Measurements from ENCODE around the gene ARHGAP24. TPM values are rescaled to one million over a fixed set of nuclear protein-coding genes. Genes with fewer than 3 reads are reported as not detected.

Gene ARHGAP24
- total and polyA plus RNA-seq, 2 donors (not counting 1 experiment from before 2014, with no cell fraction given) = 48.4 to 141 TPM

DNA sequence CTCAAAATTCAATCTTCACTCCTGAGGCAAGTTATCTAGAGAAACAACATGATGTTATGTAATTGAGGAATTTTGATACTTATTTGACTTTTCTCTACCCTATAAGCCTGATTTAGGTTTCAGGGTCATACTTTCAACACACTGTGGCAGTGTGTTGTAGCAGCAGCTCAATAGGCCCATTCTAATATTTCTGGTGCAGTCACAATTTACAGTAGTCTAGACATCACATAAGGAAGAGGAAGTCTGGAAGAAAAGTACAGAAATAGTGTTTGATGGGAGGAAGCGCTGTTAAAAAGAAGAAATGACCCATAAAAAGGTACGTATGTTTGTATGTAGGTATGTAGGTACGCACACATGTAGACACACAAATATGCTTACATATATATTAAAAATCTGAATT is 194.3 kb downstream of the ARHGAP24 start:
- peaks cover 0 to 3% of the 10 kb centered on the region in 2 experiments for H3K36me3 ChIP-seq (replicated peaks in 1 of 2; ENCODE audit: control extremely low read depth in 1 of 2, control insufficient read depth in 1 of 2, extremely low read depth in 1 of 2, insufficient read depth in 2 of 2, low read length in 1 of 2)
- no peaks in the 10 kb centered on the region for H4K20me1 ChIP-seq (ENCODE audit: control insufficient read depth, insufficient read depth, low read length, poor library complexity, severe bottlenecking)
- no peak overlapping the region for H2AFZ ChIP-seq (ENCODE audit: insufficient read depth, low read depth, low read length, poor library complexity, severe bottlenecking)
- H3K27me3 Mint-ChIP-seq = no peaks in the 10 kb centered on the region
- H3K4me3 Mint-ChIP-seq = peak overlapping the region; percentile 51
- DNase-seq (peak; percentile 69), ATAC-seq (ENCODE audit: low read depth) (peak; percentile 87)
- H3K4me1 ChIP-seq (ENCODE audit: control insufficient read depth in 2 of 2, insufficient read depth in 2 of 2, low read length in 2 of 2) = peaks cover 58 to 59% of the 10 kb centered on the region in 2 donors
- peak overlapping the region; percentile 39 for H3K4me2 ChIP-seq (replicated peaks; ENCODE audit: low read depth, low read length, poor library complexity, severe bottlenecking)
- peak overlapping the region in 1 of 2 donors; percentile 92 for H3K27ac ChIP-seq (ENCODE audit: low read length in 2 of 2)
- H3K79me2 ChIP-seq (ENCODE audit: control insufficient read depth, insufficient read depth, low read length) = peaks cover 53% of the 10 kb centered on the region
- intact Hi-C loops (cut with micrococcal nuclease) = loop anchor here (1.0 to 5.0 kb wide), 3 partner anchors 10 to 33 kb away; no protein-coding TSS in a partner anchor
- H3K9me3 ChIP-seq (ENCODE audit: control extremely low read depth in 1 of 3, control insufficient read depth in 2 of 3, insufficient read depth in 1 of 3, low read length in 2 of 3) = peaks cover 0 to 12% (median 0%) of the 10 kb centered on the region in 3 donors
- no peaks in the 10 kb centered on the region for H3K27me3 ChIP-seq (replicated peaks in 1 of 4; ENCODE audit: control extremely low read depth in 1 of 4, control insufficient read depth in 3 of 4, insufficient read depth in 4 of 4, low read length in 3 of 4)
- TF ChIP-seq EZH2 (IDR thresholded peaks at IDR 0.05; ENCODE audit: borderline replicate concordance, insufficient read depth, low read depth, low read length, poor library complexity, severe bottlenecking) = no peak
- TF ChIP-seq, protein P1, sequence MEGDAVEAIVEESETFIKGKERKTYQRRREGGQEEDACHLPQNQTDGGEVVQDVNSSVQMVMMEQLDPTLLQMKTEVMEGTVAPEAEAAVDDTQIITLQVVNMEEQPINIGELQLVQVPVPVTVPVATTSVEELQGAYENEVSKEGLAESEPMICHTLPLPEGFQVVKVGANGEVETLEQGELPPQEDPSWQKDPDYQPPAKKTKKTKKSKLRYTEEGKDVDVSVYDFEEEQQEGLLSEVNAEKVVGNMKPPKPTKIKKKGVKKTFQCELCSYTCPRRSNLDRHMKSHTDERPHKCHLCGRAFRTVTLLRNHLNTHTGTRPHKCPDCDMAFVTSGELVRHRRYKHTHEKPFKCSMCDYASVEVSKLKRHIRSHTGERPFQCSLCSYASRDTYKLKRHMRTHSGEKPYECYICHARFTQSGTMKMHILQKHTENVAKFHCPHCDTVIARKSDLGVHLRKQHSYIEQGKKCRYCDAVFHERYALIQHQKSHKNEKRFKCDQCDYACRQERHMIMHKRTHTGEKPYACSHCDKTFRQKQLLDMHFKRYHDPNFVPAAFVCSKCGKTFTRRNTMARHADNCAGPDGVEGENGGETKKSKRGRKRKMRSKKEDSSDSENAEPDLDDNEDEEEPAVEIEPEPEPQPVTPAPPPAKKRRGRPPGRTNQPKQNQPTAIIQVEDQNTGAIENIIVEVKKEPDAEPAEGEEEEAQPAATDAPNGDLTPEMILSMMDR (IDR thresholded peaks at IDR 0.05) = no peak
- POLR2A ChIA-PET = interaction anchor here (0.5 to 0.6 kb wide), 2 partner anchors 58 to 74 kb away, joined by 4 read pairs; no protein-coding TSS in a partner anchor
- H3K9me3 Mint-ChIP-seq (ENCODE audit: insufficient read depth) = peaks cover 5% of the 10 kb centered on the region
- H3K9ac ChIP-seq (ENCODE audit: low read length) = no peak overlapping the region
- CTCF ChIA-PET = interaction anchor here (1.0 to 1.5 kb wide), 6 partner anchors 11 to 78 kb away, joined by 3 to 9 read pairs (median 4); no protein-coding TSS in a partner anchor
- no CpG with 5 or more reads among the region's 3 CpGs for WGBS (ENCODE audit: insufficient coverage)
- no peak overlapping the region for H3K4me3 ChIP-seq (ENCODE audit: control extremely low read depth in 1 of 5, extremely low read depth in 1 of 5, insufficient read depth in 1 of 5, low read depth in 2 of 5, low read length in 4 of 5)
- peak overlapping the region; percentile 82 for H3K27ac Mint-ChIP-seq
- H3K4me1 Mint-ChIP-seq = peaks cover 65% of the 10 kb centered on the region

DNA sequence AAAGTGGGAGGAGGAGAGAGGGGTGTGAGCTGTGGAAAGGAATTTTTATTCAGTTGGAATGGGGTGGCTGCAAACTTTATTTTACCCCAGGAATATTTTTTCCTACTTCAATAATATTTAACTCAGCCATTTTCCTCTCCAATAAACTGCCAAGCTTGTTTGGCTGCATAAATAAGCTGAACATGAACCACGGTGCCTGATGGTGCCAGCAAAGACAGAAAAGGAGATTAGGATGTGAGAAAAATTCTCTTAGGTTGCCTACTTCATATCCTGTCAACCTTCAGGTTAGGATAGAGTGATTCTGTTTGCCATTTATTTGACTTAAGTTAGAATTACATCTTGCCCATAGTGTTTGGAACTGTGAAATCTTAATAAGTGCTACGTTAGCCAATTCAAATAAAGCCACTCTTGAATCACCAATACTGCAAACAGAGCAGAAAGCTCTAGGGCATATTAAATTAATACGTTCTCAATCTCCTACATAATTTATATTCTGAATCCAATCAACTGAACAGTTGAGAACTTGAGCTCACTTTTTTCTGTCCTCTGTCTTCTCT is 195.1 kb downstream of the ARHGAP24 start:
- DNase-seq = no peak
- Histone ChIP-seq H3K36me3 (replicated peaks in 1 of 2; ENCODE audit: control extremely low read depth in 1 of 2, control insufficient read depth in 1 of 2, extremely low read depth in 1 of 2, insufficient read depth in 2 of 2, low read length in 1 of 2) (peaks cover 0 to 10% of the 10 kb centered on the region in 2 experiments), H2AFZ (ENCODE audit: insufficient read depth, low read depth, low read length, poor library complexity, severe bottlenecking) (no peak overlapping the region), H4K20me1 (ENCODE audit: control insufficient read depth, insufficient read depth, low read length, poor library complexity, severe bottlenecking) (no peaks in the 10 kb centered on the region), H3K4me1 (ENCODE audit: control insufficient read depth in 2 of 2, insufficient read depth in 2 of 2, low read length in 2 of 2) (peaks cover 66 to 67% of the 10 kb centered on the region in 2 donors), H3K4me3 (ENCODE audit: control extremely low read depth in 1 of 5, extremely low read depth in 1 of 5, insufficient read depth in 1 of 5, low read depth in 2 of 5, low read length in 4 of 5) (no peak overlapping the region), H3K4me2 (replicated peaks; ENCODE audit: low read depth, low read length, poor library complexity, severe bottlenecking) (peak overlapping the region; percentile 35), H3K9me3 (ENCODE audit: control extremely low read depth in 1 of 3, control insufficient read depth in 2 of 3, insufficient read depth in 1 of 3, low read length in 2 of 3) (peaks cover 0 to 12% (median 0%) of the 10 kb centered on the region in 3 donors), H3K27ac (ENCODE audit: low read length in 2 of 2) (peak overlapping the region in 1 of 2 donors; percentile 92), H3K27me3 (replicated peaks in 1 of 4; ENCODE audit: control extremely low read depth in 1 of 4, control insufficient read depth in 3 of 4, insufficient read depth in 4 of 4, low read length in 3 of 4) (no peaks in the 10 kb centered on the region), H3K9ac (ENCODE audit: low read length) (no peak overlapping the region), H3K79me2 (ENCODE audit: control insufficient read depth, insufficient read depth, low read length) (peaks cover 59% of the 10 kb centered on the region)
- peak overlapping the region; percentile 77 for H3K27ac Mint-ChIP-seq
- TF ChIP-seq, protein P1 (IDR thresholded peaks at IDR 0.05) = no peak
- TF ChIP-seq EZH2 (IDR thresholded peaks at IDR 0.05; ENCODE audit: borderline replicate concordance, insufficient read depth, low read depth, low read length, poor library complexity, severe bottlenecking) = no peak
- intact Hi-C loops (cut with micrococcal nuclease) = loop anchor here (1.0 to 5.0 kb wide), 4 partner anchors 9 to 57 kb away; no protein-coding TSS in a partner anchor
- H3K9me3 Mint-ChIP-seq (ENCODE audit: insufficient read depth) = peaks cover 5% of the 10 kb centered on the region
- peaks cover 72% of the 10 kb centered on the region for H3K4me1 Mint-ChIP-seq
- WGBS (ENCODE audit: insufficient coverage) = no CpG with 5 or more reads among the region's 3 CpGs
- ChIA-PET POLR2A (interaction anchor here (0.6 kb wide), 1 partner anchor 104 kb away, joined by 3 read pairs; no protein-coding TSS in a partner anchor), CTCF (interaction anchor here (0.6 to 1.5 kb wide), 3 partner anchors 14 to 78 kb away, joined by 3 to 4 read pairs (median 3); no protein-coding TSS in a partner anchor)
- ATAC-seq (ENCODE audit: low read depth) = no peak
- no peak overlapping the region for H3K4me3 Mint-ChIP-seq
- H3K27me3 Mint-ChIP-seq = no peaks in the 10 kb centered on the region
